HG03175 (cell line): ENCODE measurements around the gene DKK2.
"Not testable (repeated sequence)": the region's sequence is repeated elsewhere in the genome, so short reads cannot be mapped to it uniquely, and the experiment has no call there.

ENCODE experiments used
- ATAC-seq: cut with Tn5 transposase; IDR thresholded peaks from one replicate; pipeline ENCODE4 v1.9.1; 2021; ENCODE audit warnings: mild to moderate bottlenecking, moderate library complexity; ENCODE audit not compliant: unreplicated experiment

DKK2 gene

DNA sequence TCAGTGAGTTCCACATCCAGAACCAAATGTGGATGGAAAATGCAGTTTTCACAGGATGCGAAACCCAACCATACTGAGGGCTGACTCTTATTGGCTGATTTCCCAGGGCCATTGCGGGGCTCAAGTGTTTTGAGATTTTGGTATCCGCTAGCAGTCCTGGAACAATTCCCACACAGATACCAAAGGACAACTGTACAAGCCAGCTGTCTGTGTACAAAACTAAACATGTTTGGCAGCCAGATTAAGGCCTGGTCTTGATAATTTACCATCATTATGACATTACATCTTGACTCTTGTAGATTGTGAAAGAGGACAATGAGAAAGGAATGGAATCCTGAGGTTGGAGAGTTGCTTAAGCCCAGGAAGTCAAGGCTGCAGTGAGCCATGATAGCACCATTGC is 121.9 kb downstream of the DKK2 start:
- ATAC-seq: no peak

GRCh38 chr4:106909486-106910188 is 126.5 kb downstream of the DKK2 start:
- no peak for ATAC-seq

DNA sequence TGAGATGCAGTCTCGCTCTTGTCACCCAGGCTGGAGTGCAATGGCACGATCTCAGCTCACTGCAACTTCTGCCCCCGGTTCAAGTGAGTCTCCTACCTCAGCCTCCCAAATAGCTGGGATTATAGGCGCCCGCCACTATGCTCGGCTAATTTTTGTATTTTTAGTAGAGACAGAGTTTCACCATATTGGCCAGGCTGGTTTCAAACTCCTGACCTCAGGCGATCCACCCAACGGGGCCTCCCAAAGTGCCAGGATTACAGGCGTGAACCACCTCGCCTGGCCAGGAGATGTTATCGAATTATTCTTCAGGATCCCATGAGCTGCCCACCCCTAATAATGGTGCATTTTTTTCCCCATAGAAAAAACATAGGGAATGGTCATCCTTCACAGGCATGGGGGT is 128.1 kb downstream of the DKK2 start:
- not testable (repeated sequence) for ATAC-seq

- no peak for ATAC-seq
Observed at GRCh38 chr4:106907216-106907615, 128.9 kb downstream of the DKK2 start.

GRCh38 chr4:106906728-106907127 is 129.4 kb downstream of the DKK2 start:
- no peak for ATAC-seq

- ATAC-seq: peak; percentile 81
Observed at GRCh38 chr4:106898621-106899230, 137.4 kb downstream of the DKK2 start.

GRCh38 chr4:106893903-106894302 is 142.2 kb downstream of the DKK2 start:
- no peak for ATAC-seq

GRCh38 chr4:106893395-106893881 is 142.7 kb downstream of the DKK2 start:
- ATAC-seq: no peak

- no peak for ATAC-seq
Observed at GRCh38 chr4:106892786-106893185, 143.3 kb downstream of the DKK2 start.

GRCh38 chr4:106875340-106875739 is 160.8 kb downstream of the DKK2 start:
- ATAC-seq: no peak
